GM18873 (cell line): ENCODE data around the gene NTM.

Source experiments
- ATAC-seq: cut with Tn5 transposase; IDR thresholded peaks from one replicate; pipeline ENCODE4 v1.9.1; 2021; ENCODE audit warnings: mild to moderate bottlenecking, moderate library complexity, moderate number of reproducible peaks; ENCODE audit not compliant: unreplicated experiment, low FRiP score

NTM gene

DNA sequence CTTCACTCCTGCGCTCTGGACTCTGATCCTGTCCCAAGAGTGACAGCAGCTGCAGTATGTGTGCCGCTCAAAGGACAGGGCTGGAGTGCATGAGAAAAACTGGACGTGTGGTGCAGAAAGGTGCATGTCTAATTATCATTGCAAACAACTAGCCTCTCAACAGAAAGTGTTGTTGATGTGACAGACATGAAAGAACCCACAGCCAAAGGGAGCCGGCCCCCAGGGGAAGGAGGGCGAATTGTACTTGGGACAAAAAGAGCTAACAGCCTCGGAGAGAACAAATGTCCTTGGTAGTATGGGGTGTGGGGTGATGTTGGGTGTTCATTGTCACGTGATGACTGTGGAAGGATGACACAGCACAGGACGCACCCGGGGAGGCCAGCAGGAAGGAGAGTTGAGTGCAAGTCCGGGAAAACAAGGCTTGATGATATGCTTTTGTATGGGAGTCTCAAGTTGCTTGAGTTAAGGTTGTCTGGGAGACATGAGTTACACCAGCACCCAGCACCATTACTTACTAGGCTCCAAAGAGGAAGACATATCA lies 325.5 kb downstream of the NTM start:
- ATAC-seq, result no peak

DNA sequence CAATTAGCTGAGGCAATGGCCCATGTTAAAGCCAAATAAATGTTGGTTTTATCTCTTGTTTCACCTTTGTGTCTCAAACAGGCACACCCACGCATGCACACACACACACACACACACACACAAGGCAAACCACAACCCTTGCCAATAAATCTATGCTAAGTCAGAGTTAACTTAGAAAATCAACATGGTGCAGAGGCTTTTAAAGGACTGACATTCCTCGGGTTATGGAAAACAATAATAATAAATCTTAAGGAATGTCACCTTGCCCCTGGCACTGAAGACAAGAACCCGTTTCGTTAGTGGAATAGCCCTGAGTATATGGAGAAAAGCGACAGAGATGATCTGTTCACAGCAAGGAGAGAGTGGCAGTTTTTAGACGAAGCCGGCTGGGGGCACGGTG lies 326.3 kb downstream of the NTM start:
- no peak for ATAC-seq

DNA sequence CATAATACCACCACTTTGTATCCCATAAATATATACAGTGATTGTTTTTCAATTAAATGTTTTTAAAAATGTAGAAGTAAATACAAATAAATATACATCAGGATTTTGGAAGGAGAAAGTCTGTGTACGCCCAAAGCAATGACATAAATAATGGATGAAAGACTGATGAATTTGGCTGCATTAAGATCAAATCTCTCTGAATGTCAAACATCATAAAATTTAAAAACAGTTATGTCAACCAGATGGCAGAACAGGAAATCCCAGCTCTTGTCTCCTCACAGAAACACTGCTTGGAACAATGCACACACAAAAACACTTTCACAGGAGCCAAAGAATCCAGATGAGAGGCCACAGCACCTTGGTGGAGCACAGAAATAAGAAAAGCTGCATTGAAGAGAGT lies 332.9 kb downstream of the NTM start:
- no peak for ATAC-seq

DNA sequence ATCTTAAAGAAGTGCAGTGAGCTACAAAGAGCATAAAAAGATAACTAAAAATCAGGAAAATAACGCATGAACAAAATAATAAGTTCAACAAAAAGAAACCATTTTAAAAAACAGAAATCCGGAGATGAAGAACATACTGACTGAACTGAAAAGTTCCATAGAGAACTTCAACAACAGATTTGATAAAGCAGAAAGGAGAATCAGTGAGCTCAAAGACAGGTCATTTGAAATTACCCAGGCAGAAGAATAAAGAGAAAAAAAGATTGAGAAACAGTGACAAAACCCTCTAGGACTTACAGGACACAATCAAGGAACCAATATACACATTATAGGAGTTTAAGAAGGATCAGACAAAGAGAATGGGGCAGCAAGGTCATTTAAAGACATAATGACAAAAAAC lies 334.3 kb downstream of the NTM start:
- ATAC-seq, result no peak

DNA sequence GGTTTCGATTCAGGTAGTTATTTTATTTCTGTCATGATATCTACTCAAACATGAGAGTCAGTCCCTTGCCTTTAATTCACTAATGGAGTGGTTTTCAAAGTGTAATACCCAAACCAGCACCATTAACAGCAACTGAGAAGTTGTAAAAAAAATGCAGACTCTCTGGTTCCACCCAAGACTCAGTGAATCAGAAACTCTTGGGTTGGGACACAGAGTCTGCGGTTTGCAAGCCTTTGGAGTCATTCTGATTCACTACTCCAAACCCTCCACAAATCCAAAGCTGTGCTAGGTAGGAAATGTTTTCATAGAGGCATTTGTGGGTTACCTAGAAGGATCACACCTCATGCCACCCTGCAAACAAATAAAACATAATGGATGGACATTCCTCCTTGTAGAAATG lies 340.1 kb downstream of the NTM start:
- no peak for ATAC-seq

DNA sequence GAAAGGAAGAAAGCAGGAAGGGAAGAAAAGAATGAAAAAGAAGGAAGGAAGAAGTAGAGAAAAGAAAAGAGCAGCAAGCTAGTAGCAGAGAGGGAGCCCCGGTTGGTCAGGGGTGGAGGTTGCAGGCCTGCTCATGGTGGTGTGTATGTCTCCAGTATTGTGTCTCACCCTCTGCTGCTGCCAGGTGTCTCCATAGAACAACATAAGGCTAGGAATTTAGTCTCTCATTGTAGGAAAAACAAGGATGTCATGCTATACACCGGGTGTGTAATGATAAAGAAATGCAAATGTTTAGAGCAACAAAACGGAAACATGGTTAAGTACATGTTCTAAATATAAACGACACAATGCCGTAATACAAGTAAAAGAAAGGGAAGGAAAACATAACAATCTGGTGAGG lies 342.5 kb downstream of the NTM start:
- ATAC-seq, result no peak

DNA sequence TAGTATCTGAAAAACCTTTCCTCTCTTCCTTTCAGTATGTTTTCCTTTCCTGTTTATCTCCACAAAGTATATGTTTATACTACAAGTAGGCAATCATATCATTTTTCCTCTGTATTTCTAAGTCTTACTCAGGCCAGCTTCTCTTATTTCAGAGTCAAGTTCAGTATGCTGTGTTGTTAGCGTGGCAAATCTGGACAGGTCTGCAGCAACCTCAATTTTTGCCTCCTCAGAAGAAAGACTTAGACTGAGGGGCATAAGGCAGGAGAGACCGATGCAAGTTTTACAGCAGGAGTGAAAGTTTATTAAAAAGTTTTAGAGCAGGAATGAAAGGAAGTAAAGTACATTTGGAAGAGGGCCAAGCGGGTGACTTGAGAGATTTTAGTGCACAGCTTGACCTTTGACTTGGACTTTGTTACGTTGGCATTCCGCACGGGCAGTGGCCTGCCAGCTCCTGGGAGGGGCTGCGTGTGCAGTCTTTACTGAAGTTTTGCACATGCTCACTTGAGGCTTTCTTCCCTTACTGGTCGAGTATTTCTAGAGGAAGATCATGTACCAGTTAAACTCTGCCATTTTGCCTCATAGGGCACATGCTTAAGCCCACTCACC lies 343.2 kb downstream of the NTM start:
- no peak for ATAC-seq

DNA sequence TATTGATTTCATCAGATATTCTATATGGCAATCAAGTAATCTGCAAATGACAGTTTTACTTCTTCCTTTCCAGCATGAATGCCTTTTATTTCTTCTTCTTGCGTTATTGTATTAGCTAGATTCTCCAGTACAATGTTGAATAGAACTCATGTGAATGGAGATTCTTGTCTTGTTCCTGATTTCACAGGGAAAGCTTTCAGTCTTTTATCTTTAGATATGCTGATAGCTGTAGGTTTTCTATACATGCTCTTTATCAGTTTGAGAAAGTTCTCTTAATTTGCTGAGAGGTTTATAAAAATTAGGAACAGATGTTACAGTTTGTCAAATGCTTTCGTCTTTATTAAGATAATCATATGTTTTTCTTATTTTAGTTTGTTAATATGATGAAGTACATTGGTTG lies 347.2 kb downstream of the NTM start:
- no peak for ATAC-seq

DNA sequence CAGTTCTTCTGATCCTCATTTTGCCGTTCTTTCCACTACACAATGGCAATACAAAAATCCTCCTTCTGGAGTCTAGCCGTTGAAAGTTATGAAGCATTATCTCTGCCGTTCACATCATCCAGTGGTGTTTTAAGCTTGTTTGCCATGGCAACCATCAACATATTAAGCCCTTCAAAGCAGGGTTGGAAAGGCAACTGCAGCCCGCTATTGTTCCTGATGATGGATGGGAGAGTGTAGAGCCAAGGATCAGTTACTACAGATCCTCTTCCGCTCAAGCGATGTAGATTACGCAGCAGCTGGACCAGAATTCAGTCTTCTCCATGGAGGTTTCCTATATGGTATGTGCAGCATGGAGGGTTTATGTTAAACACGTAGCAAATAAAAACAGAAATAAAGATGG lies 352.7 kb downstream of the NTM start:
- ATAC-seq, result no peak

DNA sequence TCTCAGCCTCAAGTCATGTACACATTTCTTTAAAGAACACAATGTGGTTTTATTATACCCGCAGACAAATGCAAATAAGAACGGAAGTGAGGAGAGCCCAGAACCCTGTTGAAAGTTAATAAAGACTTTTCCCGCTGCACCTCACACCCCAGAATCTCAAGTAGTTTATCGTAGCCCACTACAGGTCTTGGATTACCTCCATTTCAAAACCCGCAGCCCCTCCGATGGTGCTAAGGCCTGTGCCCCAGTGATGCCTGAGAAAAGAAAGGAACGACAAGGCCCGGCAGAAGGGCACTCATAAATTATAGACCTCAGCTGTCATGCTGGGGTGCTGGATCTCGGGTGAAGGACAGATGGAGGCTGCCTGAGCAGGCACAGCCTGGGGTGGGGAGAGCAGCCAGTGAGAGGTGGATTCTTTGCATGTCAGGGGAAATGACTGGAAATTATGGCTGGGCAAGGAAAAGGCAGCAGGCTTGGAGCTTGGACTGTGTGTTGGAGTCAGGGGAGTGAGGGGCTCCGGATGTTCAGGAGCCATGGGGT lies 354.1 kb downstream of the NTM start:
- ATAC-seq, result no peak

DNA sequence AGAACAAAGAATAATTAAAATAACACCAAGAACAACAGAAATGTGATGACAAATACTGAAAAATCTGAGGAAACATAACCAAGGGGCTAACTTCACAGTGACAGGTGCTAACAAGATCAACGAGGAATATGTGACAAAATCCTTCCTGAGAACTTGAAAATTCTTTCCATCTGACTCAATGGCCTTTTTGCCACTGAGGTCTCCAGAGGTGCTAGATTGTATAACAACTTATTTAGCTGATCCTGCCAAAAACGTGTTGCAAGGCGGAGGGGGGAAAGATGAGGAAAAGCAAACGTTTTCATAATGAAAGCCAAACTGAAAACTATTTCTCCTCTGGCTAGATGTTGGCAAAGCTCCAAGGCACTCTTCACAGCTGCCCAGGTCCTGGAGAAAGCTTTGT lies 364.5 kb downstream of the NTM start:
- ATAC-seq, result no peak

DNA sequence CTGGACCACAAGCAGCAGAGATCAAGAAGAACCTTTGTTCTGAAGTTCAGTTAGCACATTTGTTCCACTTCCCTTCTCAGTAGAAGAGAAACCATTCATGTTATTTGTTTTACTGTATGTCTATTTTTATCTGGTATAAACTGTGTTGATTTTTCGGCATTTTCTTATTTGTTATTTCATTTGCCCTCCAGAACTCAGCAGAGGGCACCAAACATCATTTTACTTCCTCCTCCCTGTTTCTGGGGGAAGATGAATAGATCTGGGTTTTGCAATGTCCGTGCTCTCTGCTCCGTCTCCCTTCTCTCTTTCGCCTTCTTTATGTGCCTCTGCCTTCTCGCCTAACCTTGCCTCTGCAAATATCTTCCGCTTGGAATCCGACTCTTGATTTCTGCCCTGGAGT lies 366.9 kb downstream of the NTM start:
- no peak for ATAC-seq

DNA sequence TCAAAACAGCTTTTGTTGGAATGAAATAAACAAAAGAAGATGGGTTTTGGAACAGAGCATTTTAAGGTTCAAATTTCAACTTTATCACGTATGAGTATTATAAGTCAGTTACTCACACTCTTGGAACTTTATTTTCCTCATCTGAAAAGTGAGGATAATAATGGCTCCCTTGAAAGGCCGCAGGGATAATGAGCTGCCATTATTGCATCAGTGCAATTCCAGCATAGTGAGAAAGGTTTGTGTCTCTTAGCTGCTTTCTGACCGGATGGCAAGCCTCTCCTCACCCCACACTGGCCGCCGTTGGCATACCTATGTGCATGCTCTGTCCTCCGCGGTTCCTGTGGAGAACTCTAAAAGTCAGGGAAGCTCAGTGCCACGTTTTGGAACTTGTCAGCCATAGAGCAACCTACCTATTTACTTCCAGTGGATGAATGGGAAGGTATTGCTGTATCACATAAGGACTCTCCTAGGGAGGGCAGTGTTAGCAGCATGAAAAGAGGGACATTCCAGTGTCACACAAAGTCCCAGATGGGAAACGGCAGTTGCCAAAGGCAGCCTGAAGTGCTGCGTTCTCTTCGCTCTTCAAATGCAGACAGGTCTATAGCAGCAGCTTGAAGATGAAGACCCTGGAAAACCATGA lies 368.9 kb downstream of the NTM start:
- no peak for ATAC-seq

DNA sequence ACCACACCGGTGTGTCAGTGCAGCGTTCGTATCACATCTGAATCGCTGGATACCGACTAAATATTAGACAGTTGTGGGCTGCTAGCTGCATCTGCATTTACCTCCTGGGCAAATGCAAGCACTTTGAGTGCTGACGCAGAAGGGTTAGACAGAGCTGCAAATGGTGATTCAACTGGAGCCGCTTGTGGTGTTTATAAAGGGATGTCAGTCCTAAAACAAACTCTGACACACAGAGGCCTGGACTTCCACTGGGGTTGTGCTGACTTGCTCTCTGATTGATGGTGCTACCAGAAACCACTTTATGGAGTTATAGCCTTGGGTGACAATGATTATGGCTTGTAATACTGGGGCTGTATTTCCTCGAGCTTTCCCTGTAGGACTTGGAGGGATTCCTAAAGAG lies 374.4 kb downstream of the NTM start:
- ATAC-seq, result no peak

DNA sequence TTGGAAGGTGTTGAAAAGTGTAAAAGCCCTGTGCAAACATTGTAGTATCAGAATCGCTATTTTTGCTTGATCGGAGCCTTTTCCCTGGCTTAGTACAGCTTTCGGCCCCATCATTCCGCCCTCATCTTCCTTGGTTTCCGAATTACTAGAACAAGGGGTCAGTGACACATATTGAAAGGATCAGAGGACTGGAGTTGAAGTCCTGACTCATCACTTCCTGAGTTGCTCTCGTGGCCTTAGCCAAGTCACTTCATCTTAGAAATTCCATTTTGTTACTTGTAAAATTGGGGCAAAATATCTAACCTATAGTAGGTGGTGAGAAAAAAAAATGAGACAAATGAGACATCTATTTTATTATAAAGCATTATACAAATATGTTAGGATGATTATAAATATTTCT lies 375.0 kb downstream of the NTM start:
- ATAC-seq, result no peak

DNA sequence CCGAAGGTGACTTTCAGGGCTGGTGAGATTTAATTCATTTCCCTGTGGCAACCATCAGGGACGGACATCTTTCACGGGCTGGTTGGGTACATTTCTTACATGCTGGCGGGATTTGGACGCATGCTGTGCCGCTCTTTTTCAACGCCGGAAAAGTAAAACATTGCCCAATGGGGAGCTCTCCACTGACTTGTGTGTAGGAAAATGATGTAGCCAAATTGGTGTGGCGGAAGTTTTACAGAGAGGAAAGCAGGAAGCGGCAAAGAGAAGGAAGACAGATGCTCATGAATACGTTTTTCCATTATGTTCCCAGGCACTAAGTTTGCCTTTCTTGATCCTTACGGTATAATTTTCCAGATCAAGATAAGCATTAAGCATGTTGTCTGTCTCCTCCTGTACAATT lies 375.8 kb downstream of the NTM start:
- no peak for ATAC-seq

DNA sequence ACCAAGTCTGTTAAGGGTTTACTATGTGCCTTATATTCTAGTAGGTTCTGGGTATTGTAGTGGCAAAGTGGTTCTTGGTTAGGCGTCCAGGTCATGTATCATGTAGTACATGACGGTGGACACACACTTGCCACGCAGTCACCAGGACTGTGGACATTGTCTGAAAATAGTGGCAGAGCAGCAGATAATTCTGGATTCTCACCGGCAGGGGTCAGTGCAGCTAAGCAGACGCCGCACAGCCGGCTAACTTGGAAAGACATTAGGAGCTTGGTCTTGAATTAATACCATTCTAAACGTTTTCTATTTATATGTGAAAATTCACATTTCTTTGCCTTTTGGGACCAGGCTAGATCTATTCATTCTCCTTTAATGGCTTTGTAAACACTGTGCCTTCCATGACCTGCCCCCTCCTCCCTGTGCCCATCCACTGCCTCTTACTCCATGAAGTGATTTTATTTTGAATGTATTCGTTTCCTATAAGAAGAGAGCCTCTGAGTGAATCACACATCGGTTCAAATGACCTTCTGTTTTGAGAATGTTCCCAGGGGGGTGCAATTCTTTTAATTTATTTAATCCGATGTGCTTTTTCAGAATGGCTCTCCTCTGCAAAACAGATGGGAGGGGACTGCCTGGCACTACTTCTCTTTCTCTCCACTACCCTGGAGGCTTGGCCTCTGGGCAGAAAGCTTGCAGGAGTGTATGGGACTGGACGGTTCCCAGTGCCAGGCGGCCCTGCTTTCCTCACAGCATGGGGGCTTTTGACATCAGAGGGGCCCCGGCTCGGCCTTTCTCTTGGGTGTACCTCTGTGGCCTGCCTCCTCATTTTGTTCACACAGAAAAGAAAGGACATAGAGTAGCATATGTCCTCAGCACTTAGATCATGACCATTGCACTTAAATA lies 378.0 kb downstream of the NTM start:
- no peak for ATAC-seq

DNA sequence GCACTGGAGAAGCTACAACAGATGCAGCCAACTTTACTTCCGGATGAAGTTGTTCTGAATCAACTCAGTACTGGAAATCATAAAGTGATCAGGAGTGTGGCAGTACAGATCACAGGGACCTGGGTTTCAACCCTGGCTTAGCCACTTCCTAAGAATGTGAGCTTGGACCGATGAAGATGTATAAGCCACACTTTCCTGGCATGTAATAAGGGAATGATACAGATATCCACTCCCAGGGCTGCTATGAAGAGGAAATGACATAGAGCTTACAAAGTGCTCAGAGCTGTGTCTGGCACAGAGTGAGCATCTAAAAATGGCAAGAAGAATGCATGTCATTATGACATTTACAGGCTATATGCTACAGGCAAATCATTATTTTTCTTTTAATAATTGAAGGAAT lies 378.7 kb downstream of the NTM start:
- no peak for ATAC-seq

DNA sequence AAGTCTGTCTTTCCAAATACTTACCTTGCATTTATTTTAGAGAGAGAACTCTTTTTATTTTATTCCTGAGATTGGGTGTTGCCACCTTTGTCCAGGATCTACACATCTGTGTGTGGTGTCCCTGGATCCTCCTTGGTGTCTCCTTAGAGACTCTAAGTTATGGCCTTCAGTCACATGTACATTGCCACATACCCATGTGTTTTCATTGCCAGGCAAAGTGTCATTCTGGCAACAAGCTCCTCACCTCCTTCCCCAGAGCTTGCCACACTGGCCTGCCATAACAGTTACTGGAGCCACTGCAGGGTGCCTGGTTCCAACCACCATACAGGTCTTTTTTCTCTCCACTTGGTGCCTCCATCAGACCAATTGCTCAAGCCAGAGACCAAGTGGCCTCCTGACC lies 379.7 kb downstream of the NTM start:
- ATAC-seq, result no peak

DNA sequence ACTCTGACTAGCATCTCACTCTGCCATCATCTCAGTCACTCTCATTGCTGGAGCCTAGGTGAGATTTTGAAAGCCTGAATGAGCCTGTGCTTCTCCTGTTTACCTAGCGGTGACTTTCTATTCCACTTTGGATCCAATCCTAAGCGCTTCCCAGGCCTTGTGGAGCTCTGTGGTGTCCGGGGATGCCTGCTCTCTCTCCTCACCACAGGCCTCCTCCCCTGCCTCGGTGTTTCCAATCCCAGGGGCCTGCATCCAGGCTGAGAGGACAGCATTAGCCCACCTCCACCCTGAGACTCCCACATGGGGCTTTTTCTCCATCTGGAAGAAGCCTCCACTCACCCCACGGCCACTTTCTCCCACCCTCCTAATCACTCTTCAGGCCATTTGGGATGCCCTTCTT lies 380.3 kb downstream of the NTM start:
- ATAC-seq, result no peak

DNA sequence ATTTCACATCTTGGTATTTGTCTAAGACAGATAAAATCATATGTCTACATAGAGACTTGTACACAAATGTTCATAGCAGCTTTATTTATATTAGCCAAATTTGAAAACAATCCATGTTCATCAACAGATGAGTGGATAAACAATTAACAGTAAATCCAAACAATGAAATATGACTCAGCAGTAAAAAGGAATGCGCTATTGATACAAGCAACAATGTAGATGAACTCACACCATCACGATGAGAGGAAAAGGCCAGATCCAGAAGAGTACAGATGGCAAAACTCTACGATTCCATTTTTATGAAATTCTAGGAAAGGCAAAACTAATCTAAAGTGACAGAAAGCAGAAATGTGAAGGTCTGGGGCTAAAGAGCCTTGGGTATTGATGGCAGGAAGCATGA lies 384.3 kb downstream of the NTM start:
- no peak for ATAC-seq
